Muscle layer of duodenum (tissue), 2 donors: ENCODE data around the gene CAPN5.

ENCODE experiments used
- H3K27ac ChIP-seq: one replicate; pipeline ENCODE4 v1.7.0; 2013; ENCODE audit warnings: mild to moderate bottlenecking, low read length
- H3K27me3 ChIP-seq: one replicate; pipeline ENCODE4 v1.7.0; 2013; ENCODE audit warnings: low read depth, mild to moderate bottlenecking, control low read depth, low read length
- H3K36me3 ChIP-seq, 2 donors: one replicate each; pipeline ENCODE4 v1.7.0; 2013; ENCODE audit warnings: low read length in 2 of 2, control low read depth in 1 of 2, mild to moderate bottlenecking in 1 of 2; ENCODE audit not compliant: insufficient read depth in 2 of 2, control insufficient read depth in 1 of 2
- H3K4me1 ChIP-seq, 2 donors: one replicate each; pipeline ENCODE4 v1.7.0; 2013; ENCODE audit warnings: low read length in 2 of 2, mild to moderate bottlenecking in 2 of 2, control low read depth in 1 of 2, moderate library complexity in 1 of 2; ENCODE audit not compliant: insufficient read depth in 2 of 2, control insufficient read depth in 1 of 2
- H3K4me3 ChIP-seq, 2 donors: one replicate each; pipeline ENCODE4 v1.7.0; 2013; ENCODE audit warnings: low read length in 2 of 2, low read depth in 1 of 2, mild to moderate bottlenecking in 1 of 2
- H3K9me3 ChIP-seq, 2 donors: one replicate each; pipeline ENCODE4 v1.7.0; 2013; ENCODE audit warnings: low read length in 2 of 2, control low read depth in 1 of 2, mild to moderate bottlenecking in 1 of 2; ENCODE audit not compliant: control insufficient read depth in 1 of 2
- donor health status: healthy.

Gene CAPN5

DNA sequence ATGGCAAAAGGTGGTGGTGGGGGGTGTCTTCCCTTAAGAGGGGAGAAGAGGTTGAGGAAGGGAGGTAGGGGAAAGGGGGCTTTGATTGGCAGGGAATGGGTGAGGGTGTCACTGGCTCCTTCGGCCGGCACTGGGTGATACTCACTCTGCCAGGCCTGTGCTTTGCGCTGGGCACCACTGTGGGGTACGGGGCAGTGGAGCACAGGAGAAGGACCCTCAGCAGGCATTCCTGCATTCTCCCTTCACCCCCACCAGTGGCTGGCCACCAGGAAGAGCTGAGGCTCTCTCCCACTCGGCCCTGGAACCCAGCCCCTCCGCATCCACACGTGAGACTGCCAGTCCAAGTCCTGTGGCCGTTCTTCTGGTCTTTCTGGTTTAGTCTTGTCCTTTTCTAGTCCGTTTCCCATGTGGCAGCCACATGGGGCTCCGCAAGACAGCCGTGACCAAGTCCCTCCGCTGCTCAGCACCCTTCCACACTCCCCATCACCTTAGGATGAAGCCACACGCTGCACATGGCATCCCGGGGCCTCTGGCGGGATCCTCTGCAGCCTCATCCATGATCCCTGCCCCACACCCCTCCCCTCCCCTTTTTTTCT is 8.0 kb downstream of the CAPN5 start:
- H3K27me3 ChIP-seq: no peaks in the 10 kb centered on the region
- H3K36me3 ChIP-seq: no peaks in the 10 kb centered on the region
- peaks cover 30 to 40% of the 10 kb centered on the region in 2 donors for H3K4me1 ChIP-seq
- H3K27ac ChIP-seq: peak overlapping the region; percentile 90
- no peaks in the 10 kb centered on the region for H3K9me3 ChIP-seq
- no peak overlapping the region for H3K4me3 ChIP-seq

DNA sequence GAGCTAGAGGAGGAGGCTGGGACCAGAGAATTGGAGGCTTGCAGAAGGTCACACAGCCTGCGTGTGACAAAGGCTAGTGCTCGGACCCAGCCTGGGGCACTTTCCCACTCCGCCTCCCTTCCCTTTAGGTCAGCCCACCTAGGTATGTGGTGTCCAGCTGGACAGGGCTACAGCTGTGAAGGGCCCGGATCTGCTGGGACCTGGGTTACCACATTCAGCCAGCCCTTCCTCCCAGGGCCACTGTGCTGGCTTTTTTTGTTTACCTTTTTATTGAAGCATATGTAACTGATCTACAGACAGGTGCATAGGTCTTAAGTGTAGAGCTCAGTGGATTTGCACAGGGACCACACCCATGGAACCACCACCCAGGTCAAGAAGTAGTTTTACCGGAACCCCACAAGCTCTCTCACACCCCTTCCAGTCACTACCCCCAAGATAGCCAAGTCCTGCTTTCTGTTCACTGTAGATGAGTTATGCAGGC is 8.7 kb downstream of the CAPN5 start:
- H3K27ac ChIP-seq: peak overlapping the region; percentile 90
- no peaks in the 10 kb centered on the region for H3K36me3 ChIP-seq
- peaks cover 30 to 34% of the 10 kb centered on the region in 2 donors for H3K4me1 ChIP-seq
- no peaks in the 10 kb centered on the region for H3K9me3 ChIP-seq
- H3K27me3 ChIP-seq: no peaks in the 10 kb centered on the region
- H3K4me3 ChIP-seq: no peak overlapping the region

GRCh38 chr11:77079666-77080065 is 12.9 kb downstream of the CAPN5 start:
- H3K36me3 ChIP-seq: no peaks in the 10 kb centered on the region
- no peak overlapping the region for H3K4me3 ChIP-seq
- no peak overlapping the region for H3K27ac ChIP-seq
- no peaks in the 10 kb centered on the region for H3K9me3 ChIP-seq
- no peaks in the 10 kb centered on the region for H3K27me3 ChIP-seq
- H3K4me1 ChIP-seq: peaks cover 13 to 24% of the 10 kb centered on the region in 2 donors

DNA sequence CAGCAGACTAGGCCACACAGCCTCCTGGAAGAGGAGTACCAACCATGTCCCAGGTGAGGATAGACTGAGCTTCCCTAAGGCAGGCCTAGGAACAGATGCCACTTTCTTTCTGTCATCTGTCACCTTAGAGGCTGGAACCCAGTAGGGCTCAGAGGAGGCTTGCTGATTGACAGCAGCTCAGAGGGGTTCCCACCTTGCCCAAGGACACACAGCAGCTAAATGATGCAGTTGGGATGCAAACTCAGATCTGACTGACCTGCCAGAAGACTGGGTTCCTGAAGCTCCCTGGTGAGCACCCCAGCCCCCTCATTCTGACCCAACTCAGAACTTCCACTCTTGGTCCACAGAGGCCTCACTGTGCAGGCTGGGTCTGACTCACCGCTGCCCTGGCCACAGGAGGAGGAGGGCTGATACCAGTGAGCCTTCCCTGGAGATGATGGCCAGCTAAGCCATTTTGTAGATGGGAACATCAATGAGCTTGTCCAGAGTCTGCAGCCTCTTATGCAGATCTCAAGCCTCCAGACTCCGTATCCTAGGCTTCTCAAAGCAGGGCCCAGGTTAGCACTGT is 14.0 kb downstream of the CAPN5 start:
- Histone ChIP-seq H3K27me3 (no peaks in the 10 kb centered on the region), H3K27ac (no peak overlapping the region), H3K4me1 (peaks cover 13 to 16% of the 10 kb centered on the region in 2 donors), H3K4me3 (no peak overlapping the region), H3K36me3 (no peaks in the 10 kb centered on the region), H3K9me3 (no peaks in the 10 kb centered on the region)

GRCh38 chr11:77081381-77081851 is 14.6 kb downstream of the CAPN5 start:
- Histone ChIP-seq H3K9me3 (no peaks in the 10 kb centered on the region), H3K36me3 (no peaks in the 10 kb centered on the region), H3K27me3 (no peaks in the 10 kb centered on the region), H3K4me1 (peaks cover 13 to 16% of the 10 kb centered on the region in 2 donors), H3K4me3 (no peak overlapping the region), H3K27ac (no peak overlapping the region)

DNA sequence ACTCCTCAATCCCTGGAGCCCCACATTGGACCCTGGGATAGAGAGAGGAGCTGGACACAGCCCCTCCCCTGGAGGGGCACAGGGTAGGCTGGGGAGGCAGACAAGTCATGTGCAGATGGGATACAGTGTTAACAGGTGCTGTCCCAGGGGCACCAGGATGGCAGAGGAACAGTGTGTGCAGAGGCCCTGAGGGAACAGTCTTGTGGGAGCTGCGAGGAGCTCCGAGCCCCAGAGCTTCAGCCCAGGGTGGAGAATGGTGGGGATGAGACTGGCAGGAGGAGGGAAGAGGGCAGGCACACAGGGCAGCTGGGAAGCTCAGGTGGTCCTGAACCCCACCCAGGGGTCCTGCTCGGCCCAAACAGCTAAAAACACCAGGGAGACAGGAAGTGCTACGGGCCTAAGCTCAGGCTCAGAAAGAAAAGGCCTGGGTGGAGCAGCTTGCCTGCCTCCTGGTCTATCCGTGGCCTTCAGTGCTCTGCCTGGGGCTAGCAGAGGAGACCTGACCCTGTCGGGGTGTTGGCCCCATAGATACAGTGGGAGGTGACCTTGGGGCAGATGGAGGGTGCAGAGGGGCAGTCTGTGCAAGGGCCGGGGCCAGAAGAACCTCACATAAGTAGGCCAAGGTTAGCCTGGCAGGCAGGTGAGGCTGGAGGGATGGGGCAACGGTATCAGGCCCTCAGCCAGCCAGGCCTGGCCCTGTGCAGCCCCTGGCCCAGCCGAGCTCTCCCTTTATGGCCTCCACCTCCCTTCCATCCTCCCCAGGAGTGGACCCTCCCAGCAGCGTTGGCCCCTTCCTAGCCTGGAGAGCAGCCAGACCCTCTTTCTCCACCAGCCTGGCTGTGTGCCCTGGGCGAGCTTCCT is 15.4 kb downstream of the CAPN5 start:
- Histone ChIP-seq H3K4me1 (peaks cover 13 to 16% of the 10 kb centered on the region in 2 donors), H3K36me3 (no peaks in the 10 kb centered on the region), H3K9me3 (no peaks in the 10 kb centered on the region), H3K4me3 (peak overlapping the region in 1 of 2 donors; percentile 29), H3K27ac (peak overlapping the region; percentile 67), H3K27me3 (no peaks in the 10 kb centered on the region)

- Histone ChIP-seq H3K36me3 (no peaks in the 10 kb centered on the region), H3K4me1 (peaks cover 13 to 16% of the 10 kb centered on the region in 2 donors), H3K27me3 (no peaks in the 10 kb centered on the region), H3K27ac (peak overlapping the region; percentile 67), H3K4me3 (peak overlapping the region in 1 of 2 donors; percentile 29), H3K9me3 (no peaks in the 10 kb centered on the region)
Observed at GRCh38 chr11:77082838-77083565, 16.2 kb downstream of the CAPN5 start.

DNA sequence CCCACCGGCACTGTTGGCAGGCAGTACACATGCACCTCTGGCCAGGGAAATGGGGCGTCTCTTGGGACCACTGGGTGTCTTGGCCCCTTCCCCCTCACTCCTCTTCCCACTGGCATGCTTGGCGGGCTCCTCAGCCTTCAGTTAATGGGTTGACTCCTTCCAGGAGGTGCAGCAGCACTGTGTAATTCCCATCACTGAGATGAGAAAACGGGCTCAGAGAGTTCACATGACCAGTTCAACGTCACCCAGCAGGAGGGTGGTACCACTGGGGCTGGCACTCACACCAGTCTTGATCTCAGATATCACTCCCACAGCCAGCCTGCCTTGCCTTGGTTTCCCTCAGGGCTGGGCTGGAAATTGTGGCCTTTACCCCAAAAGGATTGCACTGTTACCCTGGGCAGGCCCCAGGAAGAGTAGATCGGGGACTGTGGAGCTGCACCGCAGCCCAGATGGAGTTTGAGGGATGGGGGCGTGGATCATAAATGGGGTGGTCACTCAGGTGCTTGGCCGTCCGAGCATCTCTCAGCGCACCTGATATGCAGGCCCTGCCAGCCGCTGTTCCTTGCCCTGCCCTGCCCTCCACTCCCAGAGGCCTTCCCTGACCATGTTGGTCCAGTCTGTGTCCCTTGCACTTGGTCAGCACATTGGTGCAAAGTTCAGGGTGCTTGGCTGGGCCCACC is 16.9 kb downstream of the CAPN5 start:
- no peaks in the 10 kb centered on the region for H3K9me3 ChIP-seq
- H3K36me3 ChIP-seq: no peaks in the 10 kb centered on the region
- H3K27ac ChIP-seq: peak overlapping the region; percentile 67
- peaks cover 13 to 17% of the 10 kb centered on the region in 2 donors for H3K4me1 ChIP-seq
- no peaks in the 10 kb centered on the region for H3K27me3 ChIP-seq
- H3K4me3 ChIP-seq: no peak overlapping the region

DNA sequence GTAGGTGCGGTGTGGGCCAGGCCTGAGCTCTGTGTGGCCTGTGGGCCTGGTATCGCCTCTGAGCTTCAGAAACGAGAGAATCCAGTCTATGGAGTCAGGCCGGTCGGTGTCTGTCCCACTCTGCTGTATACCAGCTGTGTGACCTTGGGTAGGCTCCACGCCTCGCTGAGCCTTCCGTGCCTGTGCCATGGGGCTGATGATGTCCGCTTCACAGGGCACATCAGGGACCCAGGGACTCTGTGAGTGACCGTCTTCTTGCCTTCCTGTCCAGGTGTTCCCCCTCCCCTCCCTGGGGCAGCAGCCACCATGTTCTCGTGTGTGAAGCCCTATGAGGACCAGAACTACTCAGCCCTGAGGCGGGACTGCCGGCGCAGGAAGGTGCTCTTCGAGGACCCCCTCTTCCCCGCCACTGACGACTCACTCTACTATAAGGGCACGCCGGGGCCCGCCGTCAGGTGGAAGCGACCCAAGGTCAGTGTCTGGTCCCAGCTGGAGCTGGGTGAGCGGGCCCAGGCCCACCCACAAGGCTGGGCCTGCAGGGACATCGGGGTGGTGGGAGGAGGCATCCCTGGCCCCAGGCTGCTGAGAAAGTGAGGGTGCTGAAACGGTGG is 17.9 kb downstream of the CAPN5 start:
- Histone ChIP-seq H3K4me3 (no peak overlapping the region), H3K27ac (peak overlapping the region; percentile 23), H3K27me3 (no peaks in the 10 kb centered on the region), H3K9me3 (no peaks in the 10 kb centered on the region), H3K4me1 (peaks cover 13 to 22% of the 10 kb centered on the region in 2 donors), H3K36me3 (no peaks in the 10 kb centered on the region)

DNA sequence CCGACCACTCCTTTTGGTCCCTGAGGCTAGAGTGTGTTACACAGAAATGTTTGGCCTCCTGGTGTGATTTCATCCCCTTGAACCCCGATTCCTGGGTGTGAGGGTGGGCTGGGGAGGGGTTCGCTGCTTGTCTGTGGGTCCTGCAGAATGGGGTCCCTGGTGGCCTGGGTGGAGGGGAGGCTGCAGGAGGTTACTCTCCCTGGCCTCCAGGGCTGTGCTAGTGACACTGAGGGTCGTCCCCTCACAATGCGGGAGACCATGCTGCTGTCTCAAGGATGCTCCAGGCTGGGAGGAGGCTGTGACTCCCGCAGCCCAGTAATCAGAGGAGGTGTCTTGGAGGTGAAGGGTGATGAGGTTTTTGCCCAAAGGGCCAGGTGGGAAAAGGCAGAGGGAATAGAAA is 18.9 kb downstream of the CAPN5 start:
- peaks cover 13 to 23% of the 10 kb centered on the region in 2 donors for H3K4me1 ChIP-seq
- no peaks in the 10 kb centered on the region for H3K27me3 ChIP-seq
- H3K27ac ChIP-seq: peak overlapping the region; percentile 84
- H3K4me3 ChIP-seq: no peak overlapping the region
- no peaks in the 10 kb centered on the region for H3K36me3 ChIP-seq
- no peaks in the 10 kb centered on the region for H3K9me3 ChIP-seq
